ENCODE measurements around the gene OR13C9.
"Not testable (repeated sequence)": the region's sequence is repeated elsewhere in the genome, so short reads cannot be mapped to it uniquely, and the experiment has no call there.

Gene OR13C9

DNA sequence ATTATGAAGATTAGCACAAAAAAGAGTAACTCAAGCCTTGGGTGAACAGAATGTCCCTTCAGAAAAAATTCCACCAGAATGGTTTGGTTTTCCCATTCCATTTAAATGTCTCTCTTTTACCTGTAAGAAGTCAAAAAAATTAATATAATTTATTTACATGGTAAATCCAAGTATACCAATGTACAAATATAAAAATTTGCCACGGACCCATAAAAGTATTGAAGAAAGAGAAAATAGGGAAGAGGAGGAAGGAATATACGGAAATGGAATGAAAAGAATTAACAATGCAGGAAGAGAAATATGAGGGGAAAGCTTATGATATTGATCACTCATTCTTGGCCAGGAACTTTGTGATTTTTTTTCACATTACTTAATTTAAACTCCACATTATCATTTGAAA lies at the start of gene OR13C9:
Gene OR13C9, minus strand, starts transcription at position 101 of the 400 bp plus-strand sequence. Its CDS starts 0 bp downstream, at position 101.
- no peaks in the 10 kb centered on the region for H3K9me3 Mint-ChIP-seq
- DNase-seq (ENCODE audit: low spot score in 2 of 2) (no peak), ATAC-seq (no peak)
- no peaks in the 10 kb centered on the region for H3K36me3 Mint-ChIP-seq
- no peak within 1 kb of the TSS for H3K4me3 Mint-ChIP-seq
- H3K4me1 Mint-ChIP-seq: no peaks in the 10 kb centered on the region
- no peak within 1 kb of the TSS for H3K27ac Mint-ChIP-seq

- no peak for DNase-seq (ENCODE audit: low spot score in 2 of 2)
- H3K9me3 Mint-ChIP-seq: peaks cover 1% of the 10 kb centered on the region
- H3K36me3 Mint-ChIP-seq: no peaks in the 10 kb centered on the region
- no peak overlapping the region for H3K4me3 Mint-ChIP-seq
- H3K27ac Mint-ChIP-seq: no peak overlapping the region
- no peaks in the 10 kb centered on the region for H3K4me1 Mint-ChIP-seq
- no peak for ATAC-seq
Measured at GRCh38 chr9:104658496-104659195, 40.6 kb upstream of the OR13C9 start.

DNA sequence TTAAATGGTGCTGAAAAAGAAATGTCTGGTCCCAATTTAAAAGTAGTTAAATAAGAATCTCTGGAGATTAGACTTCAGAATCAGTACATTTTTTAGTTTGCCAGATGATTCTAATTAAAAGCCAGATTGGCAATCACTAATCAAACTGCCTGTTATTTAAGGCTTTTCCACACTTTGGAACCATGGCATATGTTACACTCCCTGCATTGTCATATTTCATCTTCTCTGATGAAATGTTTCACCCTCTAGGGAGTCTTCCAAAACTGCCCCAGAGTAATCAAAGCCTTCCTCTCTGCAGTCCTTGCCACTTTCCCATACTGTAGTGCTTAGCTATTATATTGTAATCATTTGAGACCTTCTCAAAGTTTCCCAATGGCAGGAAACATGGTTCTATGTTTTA lies 17.5 kb upstream of the OR13C9 start:
- DNase-seq (ENCODE audit: low spot score in 2 of 2): no peak
- Mint-ChIP-seq H3K4me1 (no peaks in the 10 kb centered on the region), H3K9me3 (peaks cover 23% of the 10 kb centered on the region), H3K4me3 (no peak overlapping the region), H3K27ac (no peak overlapping the region), H3K36me3 (no peaks in the 10 kb centered on the region)
- ATAC-seq: no peak

DNA sequence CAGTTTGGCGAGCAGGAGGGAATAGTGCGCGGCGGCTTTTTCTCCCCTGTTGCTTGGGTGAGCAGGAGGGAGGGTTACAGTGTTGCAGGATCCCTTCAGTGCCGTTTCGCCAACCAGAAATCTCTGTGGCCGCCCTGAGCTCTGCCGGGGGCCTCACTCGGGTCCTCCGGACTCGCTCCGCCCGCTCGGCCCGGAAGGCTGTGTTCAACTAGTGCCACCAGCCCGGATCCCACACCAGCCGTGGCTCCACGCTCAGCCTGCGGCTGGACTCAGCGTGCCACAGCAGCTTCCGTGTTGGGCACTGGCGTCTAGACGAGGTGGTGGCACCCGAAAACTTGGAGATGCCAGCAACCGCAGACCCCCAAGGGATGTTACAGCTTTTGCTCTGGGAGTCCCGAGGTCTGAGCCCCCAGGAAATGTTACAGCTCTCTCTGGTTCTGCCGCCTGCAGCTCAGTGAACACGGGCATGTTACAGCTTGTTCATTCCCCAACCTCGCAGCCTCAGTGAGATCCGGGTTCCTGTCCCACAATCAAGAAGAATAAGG lies 16.0 kb upstream of the OR13C9 start:
- no peaks in the 10 kb centered on the region for H3K36me3 Mint-ChIP-seq
- peaks cover 18% of the 10 kb centered on the region for H3K9me3 Mint-ChIP-seq
- no peak overlapping the region for H3K4me3 Mint-ChIP-seq
- no peak for DNase-seq (ENCODE audit: low spot score in 2 of 2)
- no peaks in the 10 kb centered on the region for H3K4me1 Mint-ChIP-seq
- H3K27ac Mint-ChIP-seq: no peak overlapping the region
- ATAC-seq: no peak

GRCh38 chr9:104625964-104626363 lies 8.0 kb upstream of the OR13C9 start:
- ATAC-seq; H3K9me3 Mint-ChIP-seq; H3K36me3 Mint-ChIP-seq; H3K27ac Mint-ChIP-seq; H3K4me3 Mint-ChIP-seq; DNase-seq (ENCODE audit: low spot score in 2 of 2); H3K4me1 Mint-ChIP-seq: not testable (repeated sequence)

DNA sequence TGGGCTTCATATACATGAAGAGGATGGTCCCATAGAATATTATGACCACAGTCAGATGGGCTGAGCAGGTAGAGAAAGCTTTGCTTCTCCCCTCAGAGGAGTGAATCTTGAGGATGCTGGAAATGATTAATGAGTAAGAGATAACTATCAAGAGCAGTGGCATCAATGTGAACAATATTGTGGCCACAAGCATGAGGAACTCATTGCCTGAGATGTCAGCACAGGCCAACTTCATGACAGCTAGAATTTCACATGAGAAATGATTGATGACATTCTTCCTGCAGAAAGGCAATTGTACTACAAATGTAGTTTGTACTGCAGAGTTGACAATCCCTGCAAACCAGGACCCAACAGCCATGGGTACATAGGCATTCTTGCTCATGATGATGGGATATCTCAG lies 586 bp downstream of the OR13C9 start:
- H3K4me1 Mint-ChIP-seq: no peaks in the 10 kb centered on the region
- no peak overlapping the region for H3K4me3 Mint-ChIP-seq
- H3K27ac Mint-ChIP-seq: no peak overlapping the region
- DNase-seq (ENCODE audit: low spot score in 2 of 2) (no peak), ATAC-seq (no peak)
- peaks cover 2% of the 10 kb centered on the region for H3K9me3 Mint-ChIP-seq
- H3K36me3 Mint-ChIP-seq: no peaks in the 10 kb centered on the region

GRCh38 chr9:104611213-104611612 lies 6.8 kb downstream of the OR13C9 start:
- H3K9me3 Mint-ChIP-seq: peaks cover 4% of the 10 kb centered on the region
- no peaks in the 10 kb centered on the region for H3K36me3 Mint-ChIP-seq
- ATAC-seq (no peak), DNase-seq (ENCODE audit: low spot score in 2 of 2) (no peak)
- no peak overlapping the region for H3K4me3 Mint-ChIP-seq
- H3K27ac Mint-ChIP-seq: no peak overlapping the region
- H3K4me1 Mint-ChIP-seq: no peaks in the 10 kb centered on the region

DNA sequence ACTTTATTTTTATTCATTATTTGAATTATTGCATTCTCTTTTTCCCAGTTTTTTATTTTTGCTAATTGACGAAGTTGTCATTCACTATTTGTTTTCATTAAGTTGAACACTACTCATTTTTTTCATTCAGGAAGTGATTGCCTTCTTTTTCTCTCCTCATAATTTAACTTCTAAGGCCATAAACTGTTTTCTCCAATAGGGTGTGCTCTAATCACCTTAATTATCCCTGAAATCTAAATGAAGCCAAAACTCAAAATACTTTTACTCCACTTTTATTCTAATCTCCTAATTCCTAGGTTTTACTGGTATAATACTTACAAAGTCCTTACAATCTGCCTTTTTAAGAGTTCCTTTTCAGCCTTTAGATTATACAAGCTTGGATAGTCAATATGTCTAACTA lies 9.7 kb downstream of the OR13C9 start:
- Mint-ChIP-seq H3K36me3 (no peaks in the 10 kb centered on the region), H3K27ac (no peak overlapping the region), H3K4me3 (no peak overlapping the region), H3K9me3 (peaks cover 4% of the 10 kb centered on the region), H3K4me1 (no peaks in the 10 kb centered on the region)
- no peak for ATAC-seq
- no peak for DNase-seq (ENCODE audit: low spot score in 2 of 2)

GRCh38 chr9:104606152-104606551 lies 11.9 kb downstream of the OR13C9 start:
- no peak overlapping the region for H3K27ac Mint-ChIP-seq
- no peak for ATAC-seq
- no peak for DNase-seq (ENCODE audit: low spot score in 2 of 2)
- no peak overlapping the region for H3K4me3 Mint-ChIP-seq
- H3K9me3 Mint-ChIP-seq: peaks cover 2% of the 10 kb centered on the region
- no peaks in the 10 kb centered on the region for H3K36me3 Mint-ChIP-seq
- H3K4me1 Mint-ChIP-seq: no peaks in the 10 kb centered on the region

DNA sequence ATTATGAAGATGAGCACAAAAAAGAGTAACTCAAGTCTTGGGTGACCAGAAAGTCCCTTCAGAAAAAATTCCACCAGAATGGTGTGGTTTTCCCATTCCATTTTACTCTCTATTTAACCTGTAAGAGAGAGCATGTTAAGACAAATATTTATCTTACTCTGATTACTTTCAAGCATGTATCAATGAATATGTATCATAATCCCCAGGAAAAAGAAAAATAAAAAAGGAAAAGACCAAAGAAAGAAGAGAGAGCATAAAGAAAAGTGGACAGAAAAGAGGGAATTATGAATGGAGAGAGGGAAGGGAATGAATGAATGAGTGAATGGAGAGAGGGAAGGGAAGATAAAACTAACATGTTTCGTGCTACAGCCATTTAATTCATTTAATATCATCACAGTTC lies 12.5 kb downstream of the OR13C9 start, which contains the start of gene OR13C2:
Gene OR13C2, minus strand, starts transcription at position 101 of the 400 bp plus-strand sequence. Its CDS starts 0 bp downstream, at position 101.
- DNase-seq (ENCODE audit: low spot score in 2 of 2); H3K36me3 Mint-ChIP-seq; H3K9me3 Mint-ChIP-seq; ATAC-seq; H3K27ac Mint-ChIP-seq; H3K4me3 Mint-ChIP-seq; H3K4me1 Mint-ChIP-seq: not testable (repeated sequence)

DNA sequence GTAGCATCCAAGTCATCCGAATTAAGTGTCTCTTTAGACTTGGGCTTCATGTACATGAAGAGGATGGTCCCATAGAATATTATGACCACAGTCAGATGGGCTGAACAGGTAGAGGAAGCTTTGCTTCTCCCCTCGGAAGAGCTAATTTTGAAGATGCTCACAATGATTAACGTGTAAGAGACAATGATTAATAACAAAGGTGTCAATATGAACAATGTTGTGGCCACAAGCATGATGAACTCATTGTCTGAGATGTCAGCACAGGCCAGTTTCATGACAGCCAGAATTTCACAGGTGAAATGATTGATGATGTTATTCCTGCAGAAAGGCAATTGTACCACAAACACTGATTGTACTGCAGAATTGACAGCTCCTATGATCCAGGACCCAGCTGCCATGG lies 13.2 kb downstream of the OR13C9 start:
- H3K36me3 Mint-ChIP-seq: no peaks in the 10 kb centered on the region

GRCh38 chr9:104599313-104599712 lies 18.7 kb downstream of the OR13C9 start, which contains the start of gene OR13C5:
TSS of gene OR13C5 (minus strand) at chr9:104599413. CDS start at chr9:104599413, 0 bp downstream.
- H3K9me3 Mint-ChIP-seq; DNase-seq (ENCODE audit: low spot score in 2 of 2); ATAC-seq: not testable (repeated sequence)

More for the DNA sequence above, 13.2 kb downstream of the OR13C9 start:
- H3K4me3 Mint-ChIP-seq: no peak overlapping the region
- H3K27ac Mint-ChIP-seq: no peak overlapping the region
- peaks cover 2% of the 10 kb centered on the region for H3K9me3 Mint-ChIP-seq
- no peaks in the 10 kb centered on the region for H3K4me1 Mint-ChIP-seq
- no peak for DNase-seq (ENCODE audit: low spot score in 2 of 2)
- no peak for ATAC-seq

GRCh38 chr9:104598749-104599148 lies 19.3 kb downstream of the OR13C9 start:
- H3K9me3 Mint-ChIP-seq; H3K4me1 Mint-ChIP-seq; H3K27ac Mint-ChIP-seq; ATAC-seq; H3K4me3 Mint-ChIP-seq; DNase-seq (ENCODE audit: low spot score in 2 of 2); H3K36me3 Mint-ChIP-seq: not testable (repeated sequence)

More at GRCh38 chr9:104599313-104599712, 18.7 kb downstream of the OR13C9 start, which contains the start of gene OR13C5:
- not testable (repeated sequence) for H3K4me1 Mint-ChIP-seq, H3K36me3 Mint-ChIP-seq, H3K4me3 Mint-ChIP-seq, H3K27ac Mint-ChIP-seq

GRCh38 chr9:104589626-104590025 lies 28.4 kb downstream of the OR13C9 start:
- no peak overlapping the region for H3K27ac Mint-ChIP-seq
- peaks cover 10% of the 10 kb centered on the region for H3K9me3 Mint-ChIP-seq
- ATAC-seq (no peak), DNase-seq (ENCODE audit: low spot score in 2 of 2) (no peak)
- H3K4me3 Mint-ChIP-seq: no peak overlapping the region
- no peaks in the 10 kb centered on the region for H3K4me1 Mint-ChIP-seq
- H3K36me3 Mint-ChIP-seq: no peaks in the 10 kb centered on the region

- DNase-seq (ENCODE audit: low spot score in 2 of 2) (no peak), ATAC-seq (no peak)
- H3K4me3 Mint-ChIP-seq: no peak overlapping the region
- peaks cover 2% of the 10 kb centered on the region for H3K9me3 Mint-ChIP-seq
- no peaks in the 10 kb centered on the region for H3K36me3 Mint-ChIP-seq
- no peaks in the 10 kb centered on the region for H3K4me1 Mint-ChIP-seq
- no peak overlapping the region for H3K27ac Mint-ChIP-seq
Measured at GRCh38 chr9:104586496-104587180, 31.4 kb downstream of the OR13C9 start.

- Mint-ChIP-seq H3K9me3 (peaks cover 4% of the 10 kb centered on the region), H3K4me3 (no peak overlapping the region), H3K4me1 (no peaks in the 10 kb centered on the region), H3K27ac (no peak overlapping the region), H3K36me3 (no peaks in the 10 kb centered on the region)
- ATAC-seq (no peak), DNase-seq (ENCODE audit: low spot score in 2 of 2) (no peak)
Measured at GRCh38 chr9:104580562-104580961, 37.4 kb downstream of the OR13C9 start.

All from stimulated activated effector memory CD8-positive, alpha-beta T cell treated with anti-CD3 and anti-CD28 coated beads, Interleukin-12 subunit alpha, Interleukin-12 subunit beta, amount 100 ng/mL, for 72 hours (primary cell).